ENCODE data around the gene QRICH1.

DNA sequence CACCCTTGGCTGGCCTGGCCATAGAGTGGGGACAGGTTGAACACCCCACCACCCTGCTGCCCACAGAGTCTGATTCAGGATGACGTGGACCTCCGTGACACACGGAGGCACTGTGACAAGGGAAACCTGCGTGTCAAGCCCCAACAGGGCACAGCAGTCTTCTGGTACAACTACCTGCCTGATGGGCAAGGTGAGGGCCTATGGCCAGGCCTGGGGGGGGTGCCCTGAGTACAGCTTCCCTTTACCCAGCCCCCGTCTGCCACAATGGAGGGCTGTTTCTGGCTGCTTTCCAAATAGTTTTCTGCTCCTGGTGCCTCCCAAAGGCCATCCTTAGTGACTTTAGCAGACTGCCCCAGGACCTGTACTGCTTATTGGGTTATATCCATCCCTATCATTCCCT is 87.9 kb downstream of the QRICH1 start:
- no peak for TF ChIP-seq TEAD4 (IDR thresholded peaks at IDR 0.05; ENCODE audit: borderline replicate concordance, insufficient read depth)
- TF ChIP-seq, protein P1, sequence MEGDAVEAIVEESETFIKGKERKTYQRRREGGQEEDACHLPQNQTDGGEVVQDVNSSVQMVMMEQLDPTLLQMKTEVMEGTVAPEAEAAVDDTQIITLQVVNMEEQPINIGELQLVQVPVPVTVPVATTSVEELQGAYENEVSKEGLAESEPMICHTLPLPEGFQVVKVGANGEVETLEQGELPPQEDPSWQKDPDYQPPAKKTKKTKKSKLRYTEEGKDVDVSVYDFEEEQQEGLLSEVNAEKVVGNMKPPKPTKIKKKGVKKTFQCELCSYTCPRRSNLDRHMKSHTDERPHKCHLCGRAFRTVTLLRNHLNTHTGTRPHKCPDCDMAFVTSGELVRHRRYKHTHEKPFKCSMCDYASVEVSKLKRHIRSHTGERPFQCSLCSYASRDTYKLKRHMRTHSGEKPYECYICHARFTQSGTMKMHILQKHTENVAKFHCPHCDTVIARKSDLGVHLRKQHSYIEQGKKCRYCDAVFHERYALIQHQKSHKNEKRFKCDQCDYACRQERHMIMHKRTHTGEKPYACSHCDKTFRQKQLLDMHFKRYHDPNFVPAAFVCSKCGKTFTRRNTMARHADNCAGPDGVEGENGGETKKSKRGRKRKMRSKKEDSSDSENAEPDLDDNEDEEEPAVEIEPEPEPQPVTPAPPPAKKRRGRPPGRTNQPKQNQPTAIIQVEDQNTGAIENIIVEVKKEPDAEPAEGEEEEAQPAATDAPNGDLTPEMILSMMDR (IDR thresholded peaks at IDR 0.05): no peak
- no peak for TF ChIP-seq MXI1 (IDR thresholded peaks at IDR 0.05; ENCODE audit: low read depth, low read length)
- TF ChIP-seq EP300 (IDR thresholded peaks at IDR 0.05; ENCODE audit: borderline replicate concordance in 1 of 2, low read depth in 1 of 2, low read length in 1 of 2): no peak
- TF ChIP-seq POLR2AphosphoS5 (IDR thresholded peaks at IDR 0.05; ENCODE audit: low read depth, low read length): no peak
- TF ChIP-seq, protein P2, sequence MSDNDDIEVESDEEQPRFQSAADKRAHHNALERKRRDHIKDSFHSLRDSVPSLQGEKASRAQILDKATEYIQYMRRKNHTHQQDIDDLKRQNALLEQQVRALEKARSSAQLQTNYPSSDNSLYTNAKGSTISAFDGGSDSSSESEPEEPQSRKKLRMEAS (IDR thresholded peaks at IDR 0.05; ENCODE audit: low read depth): no peak
- no peak for TF ChIP-seq SIN3A (IDR thresholded peaks at IDR 0.05; ENCODE audit: borderline replicate concordance, low read depth, low read length)
- TF ChIP-seq, protein P3, sequence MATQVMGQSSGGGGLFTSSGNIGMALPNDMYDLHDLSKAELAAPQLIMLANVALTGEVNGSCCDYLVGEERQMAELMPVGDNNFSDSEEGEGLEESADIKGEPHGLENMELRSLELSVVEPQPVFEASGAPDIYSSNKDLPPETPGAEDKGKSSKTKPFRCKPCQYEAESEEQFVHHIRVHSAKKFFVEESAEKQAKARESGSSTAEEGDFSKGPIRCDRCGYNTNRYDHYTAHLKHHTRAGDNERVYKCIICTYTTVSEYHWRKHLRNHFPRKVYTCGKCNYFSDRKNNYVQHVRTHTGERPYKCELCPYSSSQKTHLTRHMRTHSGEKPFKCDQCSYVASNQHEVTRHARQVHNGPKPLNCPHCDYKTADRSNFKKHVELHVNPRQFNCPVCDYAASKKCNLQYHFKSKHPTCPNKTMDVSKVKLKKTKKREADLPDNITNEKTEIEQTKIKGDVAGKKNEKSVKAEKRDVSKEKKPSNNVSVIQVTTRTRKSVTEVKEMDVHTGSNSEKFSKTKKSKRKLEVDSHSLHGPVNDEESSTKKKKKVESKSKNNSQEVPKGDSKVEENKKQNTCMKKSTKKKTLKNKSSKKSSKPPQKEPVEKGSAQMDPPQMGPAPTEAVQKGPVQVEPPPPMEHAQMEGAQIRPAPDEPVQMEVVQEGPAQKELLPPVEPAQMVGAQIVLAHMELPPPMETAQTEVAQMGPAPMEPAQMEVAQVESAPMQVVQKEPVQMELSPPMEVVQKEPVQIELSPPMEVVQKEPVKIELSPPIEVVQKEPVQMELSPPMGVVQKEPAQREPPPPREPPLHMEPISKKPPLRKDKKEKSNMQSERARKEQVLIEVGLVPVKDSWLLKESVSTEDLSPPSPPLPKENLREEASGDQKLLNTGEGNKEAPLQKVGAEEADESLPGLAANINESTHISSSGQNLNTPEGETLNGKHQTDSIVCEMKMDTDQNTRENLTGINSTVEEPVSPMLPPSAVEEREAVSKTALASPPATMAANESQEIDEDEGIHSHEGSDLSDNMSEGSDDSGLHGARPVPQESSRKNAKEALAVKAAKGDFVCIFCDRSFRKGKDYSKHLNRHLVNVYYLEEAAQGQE (IDR thresholded peaks at IDR 0.05; ENCODE audit: low read depth, low read length): no peak
- no peak for TF ChIP-seq EZH2phosphoT487 (IDR thresholded peaks at IDR 0.05; ENCODE audit: borderline replicate concordance, low read depth)
- TF ChIP-seq, protein P4, sequence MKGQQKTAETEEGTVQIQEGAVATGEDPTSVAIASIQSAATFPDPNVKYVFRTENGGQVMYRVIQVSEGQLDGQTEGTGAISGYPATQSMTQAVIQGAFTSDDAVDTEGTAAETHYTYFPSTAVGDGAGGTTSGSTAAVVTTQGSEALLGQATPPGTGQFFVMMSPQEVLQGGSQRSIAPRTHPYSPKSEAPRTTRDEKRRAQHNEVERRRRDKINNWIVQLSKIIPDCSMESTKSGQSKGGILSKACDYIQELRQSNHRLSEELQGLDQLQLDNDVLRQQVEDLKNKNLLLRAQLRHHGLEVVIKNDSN (IDR thresholded peaks at IDR 0.05; ENCODE audit: borderline replicate concordance, low read depth): no peak
- TF ChIP-seq, protein P5, sequence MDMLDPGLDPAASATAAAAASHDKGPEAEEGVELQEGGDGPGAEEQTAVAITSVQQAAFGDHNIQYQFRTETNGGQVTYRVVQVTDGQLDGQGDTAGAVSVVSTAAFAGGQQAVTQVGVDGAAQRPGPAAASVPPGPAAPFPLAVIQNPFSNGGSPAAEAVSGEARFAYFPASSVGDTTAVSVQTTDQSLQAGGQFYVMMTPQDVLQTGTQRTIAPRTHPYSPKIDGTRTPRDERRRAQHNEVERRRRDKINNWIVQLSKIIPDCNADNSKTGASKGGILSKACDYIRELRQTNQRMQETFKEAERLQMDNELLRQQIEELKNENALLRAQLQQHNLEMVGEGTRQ (IDR thresholded peaks at IDR 0.05; ENCODE audit: borderline replicate concordance, low read depth, low read length): no peak

Data from SK-N-SH (cell line).